Gastrocnemius medialis (tissue), 4 donors: Measurements from ENCODE around the gene RGR.

Experiments used
- POLR2A ChIP-seq, 2 donors: fragments of 450-650 bp; IDR thresholded peaks; one replicate each; pipeline ENCODE4 v1.6.1; 2017; ENCODE audit warnings: antibody characterized with exemption in 2 of 2, mild to moderate bottlenecking in 2 of 2, moderate library complexity in 2 of 2
- TF ChIP-seq, protein P1 (sequence below), 5 experiments: fragments of 450-650 bp in 3 of 5; fragments of 200-600 bp in 2 of 5; sonication (generic) in 2 of 5; IDR thresholded peaks in 4 of 5; conservative IDR thresholded peaks in 1 of 5; 1 replicate in 4 of 5; 2 replicates in 1 of 5; pipeline ENCODE4 v1.5.1; 2016 to 2019; ENCODE audit warnings: antibody characterized with exemption in 5 of 5, mild to moderate bottlenecking in 3 of 5, moderate library complexity in 3 of 5

DNA sequence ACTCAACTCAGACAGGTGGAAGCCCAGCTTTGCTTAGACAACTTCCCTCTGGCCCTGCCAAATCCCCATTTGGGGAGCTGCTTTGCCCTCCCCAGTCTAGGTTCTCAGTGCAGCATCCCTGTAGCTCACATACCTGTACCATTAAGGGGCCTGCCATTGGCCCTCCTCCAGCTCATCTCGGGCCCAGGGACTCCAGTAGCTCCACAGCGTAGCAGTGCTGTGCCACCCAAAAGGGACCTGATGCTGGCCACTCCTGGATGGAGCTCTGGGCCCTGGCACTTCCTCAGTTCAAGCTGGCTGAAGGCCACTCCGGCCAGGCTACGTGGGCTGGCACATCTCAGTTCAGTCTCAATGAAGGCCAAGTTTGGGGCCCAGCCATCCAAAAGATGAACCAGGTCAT lies 10.9 kb upstream of the RGR start:
- TF ChIP-seq, protein P1, sequence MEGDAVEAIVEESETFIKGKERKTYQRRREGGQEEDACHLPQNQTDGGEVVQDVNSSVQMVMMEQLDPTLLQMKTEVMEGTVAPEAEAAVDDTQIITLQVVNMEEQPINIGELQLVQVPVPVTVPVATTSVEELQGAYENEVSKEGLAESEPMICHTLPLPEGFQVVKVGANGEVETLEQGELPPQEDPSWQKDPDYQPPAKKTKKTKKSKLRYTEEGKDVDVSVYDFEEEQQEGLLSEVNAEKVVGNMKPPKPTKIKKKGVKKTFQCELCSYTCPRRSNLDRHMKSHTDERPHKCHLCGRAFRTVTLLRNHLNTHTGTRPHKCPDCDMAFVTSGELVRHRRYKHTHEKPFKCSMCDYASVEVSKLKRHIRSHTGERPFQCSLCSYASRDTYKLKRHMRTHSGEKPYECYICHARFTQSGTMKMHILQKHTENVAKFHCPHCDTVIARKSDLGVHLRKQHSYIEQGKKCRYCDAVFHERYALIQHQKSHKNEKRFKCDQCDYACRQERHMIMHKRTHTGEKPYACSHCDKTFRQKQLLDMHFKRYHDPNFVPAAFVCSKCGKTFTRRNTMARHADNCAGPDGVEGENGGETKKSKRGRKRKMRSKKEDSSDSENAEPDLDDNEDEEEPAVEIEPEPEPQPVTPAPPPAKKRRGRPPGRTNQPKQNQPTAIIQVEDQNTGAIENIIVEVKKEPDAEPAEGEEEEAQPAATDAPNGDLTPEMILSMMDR (IDR thresholded peaks at IDR 0.05 in 4 of 5, conservative IDR thresholded peaks at IDR 0.05 in 1 of 5) = no peak
- no peak for TF ChIP-seq POLR2A (IDR thresholded peaks at IDR 0.05)
